GM19438 (cell line): ENCODE results near the gene CCNY.

Source experiments
- ATAC-seq: cut with Tn5 transposase; IDR thresholded peaks from one replicate; pipeline ENCODE4 v1.9.1; 2021; ENCODE audit warnings: low read depth; ENCODE audit not compliant: unreplicated experiment

Gene CCNY

DNA sequence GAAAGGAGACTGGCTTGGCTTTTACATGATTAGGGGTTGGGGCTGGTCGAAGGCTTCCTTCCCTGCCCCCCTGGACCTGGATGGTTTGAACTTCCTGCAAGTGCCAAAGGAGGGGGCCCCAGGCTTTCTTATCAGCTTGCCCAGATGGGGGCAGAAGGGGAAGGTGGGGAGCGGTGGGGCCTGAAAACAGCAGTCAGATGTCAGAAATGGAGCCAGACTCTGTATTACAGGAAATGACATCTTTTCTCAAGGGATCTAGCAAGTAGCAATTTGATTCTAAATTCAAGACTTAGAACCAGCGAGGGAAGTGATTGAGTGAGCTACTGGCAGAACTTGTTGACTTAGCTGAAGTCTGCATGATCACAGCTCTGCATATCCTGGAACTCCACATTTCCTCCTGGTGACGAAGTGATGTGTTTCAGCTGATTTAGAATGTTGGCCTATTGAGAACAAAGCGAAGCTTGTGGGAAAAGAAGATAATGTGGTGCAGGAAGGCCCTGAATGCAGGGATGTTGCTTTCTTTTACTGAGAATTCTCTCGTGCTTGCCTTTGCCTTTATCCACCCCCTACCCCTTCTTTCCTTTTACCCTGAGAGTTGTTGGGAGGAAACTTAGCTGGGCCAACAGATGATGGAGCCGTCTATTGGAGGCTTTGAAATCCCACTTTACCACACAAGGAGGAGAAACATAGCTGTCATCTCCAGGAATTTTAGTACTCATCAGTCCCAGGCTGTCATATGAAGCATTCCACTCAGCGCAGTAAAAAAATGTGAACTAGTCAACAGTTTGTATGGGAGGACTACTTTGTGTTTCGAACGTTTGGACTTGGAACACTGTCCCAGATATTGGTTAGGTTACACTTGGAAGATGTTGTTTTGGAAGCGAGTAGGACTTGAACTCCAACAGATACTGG, 43.2 kb downstream of the CCNY start:
- ATAC-seq = peak; percentile 81

DNA sequence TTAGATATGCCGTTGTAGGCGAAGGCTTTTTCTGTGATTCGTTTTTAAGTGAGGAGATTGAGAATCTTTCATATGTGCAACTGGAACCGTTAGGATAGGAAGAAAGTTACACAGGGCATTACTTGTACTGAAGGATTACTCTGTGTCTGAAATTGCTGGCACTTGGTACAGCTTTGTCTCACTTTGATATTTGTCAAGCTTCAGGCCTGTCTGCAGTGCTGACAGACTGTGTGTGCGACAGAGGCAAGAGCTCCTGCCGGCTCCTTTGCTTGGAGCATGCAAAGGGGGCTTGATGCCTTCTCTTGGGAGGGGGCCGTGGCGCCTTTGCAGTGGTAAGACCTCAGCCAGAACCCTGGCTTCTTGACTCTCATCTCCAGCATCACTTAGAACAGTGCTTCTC, 45.8 kb downstream of the CCNY start:
- ATAC-seq = no peak

DNA sequence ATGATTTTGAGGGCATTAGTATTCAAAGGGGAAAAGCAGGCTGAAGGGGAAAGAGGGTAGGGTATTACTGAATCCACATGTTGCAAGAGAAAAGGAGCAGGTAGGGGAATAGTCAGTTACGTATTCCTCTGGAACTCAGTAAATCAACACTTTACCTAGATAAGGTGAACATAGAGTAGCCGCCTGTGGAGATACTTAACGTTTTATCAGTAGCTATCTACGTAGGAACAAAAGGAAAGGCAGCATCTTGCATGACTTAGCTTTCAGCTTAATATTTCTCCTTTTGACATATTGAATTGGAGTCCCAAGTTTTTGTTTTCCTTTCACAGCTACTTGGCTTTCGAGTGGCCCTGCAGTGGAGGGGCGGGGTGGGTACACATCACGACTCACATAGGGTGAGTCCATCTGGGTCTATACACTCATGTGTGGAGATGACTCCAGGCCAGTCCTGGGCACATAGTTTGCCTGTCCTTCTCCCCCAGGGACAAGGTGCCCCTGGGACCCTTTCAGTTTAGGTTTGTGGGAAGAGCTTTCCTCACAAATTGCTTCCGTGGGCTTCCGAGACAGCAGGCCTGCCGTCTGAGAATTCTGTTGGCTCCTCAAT, 48.1 kb downstream of the CCNY start:
- no peak for ATAC-seq

DNA sequence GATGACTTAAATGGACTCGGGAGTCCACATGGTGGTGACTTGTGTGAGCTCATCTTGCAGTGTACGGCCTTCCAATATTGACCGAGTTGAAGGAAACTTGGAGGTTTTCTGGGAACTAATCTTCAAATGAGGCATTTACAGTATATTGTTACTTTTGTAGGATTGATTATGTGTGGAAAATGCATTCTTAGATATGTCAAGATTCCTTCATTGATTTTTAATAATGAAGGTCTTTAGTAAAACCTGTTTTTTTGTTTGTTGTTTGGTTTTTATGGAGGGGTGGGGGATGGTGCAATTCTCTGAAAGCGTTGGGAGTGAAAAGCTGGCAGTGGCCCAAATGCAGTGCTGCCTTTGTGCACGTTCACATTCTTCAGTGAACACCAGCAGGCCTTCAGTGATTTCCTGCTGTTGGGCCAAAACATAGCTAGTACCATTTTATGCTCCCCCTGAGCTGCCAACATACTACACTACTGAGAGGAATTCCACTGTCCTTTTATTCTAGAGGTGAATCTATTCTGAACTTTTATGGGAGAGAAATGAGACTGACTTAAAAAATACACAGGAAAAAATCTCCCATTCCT, 50.4 kb downstream of the CCNY start:
- no peak for ATAC-seq

DNA sequence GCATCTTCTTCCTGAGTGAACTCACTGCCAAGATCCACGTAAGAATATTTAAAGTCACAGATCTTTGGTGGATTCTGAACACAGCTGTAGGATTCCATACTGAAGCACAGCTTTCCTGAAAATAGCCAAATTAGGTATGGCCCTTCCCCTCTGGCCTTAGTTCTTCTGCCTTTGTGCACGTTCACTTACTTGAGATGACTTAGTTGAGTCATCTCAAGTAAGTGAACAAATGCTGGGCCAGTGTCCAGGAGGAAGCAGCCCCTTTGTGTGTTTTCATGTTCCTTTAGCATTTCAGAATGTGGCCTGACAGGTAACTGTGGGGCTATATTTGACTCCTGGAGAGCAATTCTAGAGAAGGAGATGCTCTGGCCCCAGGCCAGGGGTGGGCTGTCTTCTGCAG, 51.5 kb downstream of the CCNY start:
- peak; percentile 85 for ATAC-seq

DNA sequence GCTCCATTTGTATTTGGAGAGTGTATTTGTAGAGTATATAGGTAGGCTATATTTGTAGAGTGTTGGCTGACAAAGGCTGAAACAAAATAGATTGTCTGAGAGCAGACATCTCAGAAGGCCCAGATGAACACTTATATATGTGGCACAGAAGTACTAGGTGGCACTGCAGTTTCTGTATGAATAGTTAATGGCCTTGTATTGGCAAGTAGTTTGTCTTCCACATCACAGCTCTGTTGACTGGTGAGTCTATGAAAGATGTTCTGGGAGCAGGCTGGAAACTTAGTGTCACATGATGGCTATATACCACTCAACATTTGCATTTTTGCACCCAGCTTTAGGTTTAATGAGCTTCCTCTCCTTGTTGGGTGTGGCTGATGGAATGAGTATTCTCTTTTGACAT, 51.9 kb downstream of the CCNY start:
- no peak for ATAC-seq

DNA sequence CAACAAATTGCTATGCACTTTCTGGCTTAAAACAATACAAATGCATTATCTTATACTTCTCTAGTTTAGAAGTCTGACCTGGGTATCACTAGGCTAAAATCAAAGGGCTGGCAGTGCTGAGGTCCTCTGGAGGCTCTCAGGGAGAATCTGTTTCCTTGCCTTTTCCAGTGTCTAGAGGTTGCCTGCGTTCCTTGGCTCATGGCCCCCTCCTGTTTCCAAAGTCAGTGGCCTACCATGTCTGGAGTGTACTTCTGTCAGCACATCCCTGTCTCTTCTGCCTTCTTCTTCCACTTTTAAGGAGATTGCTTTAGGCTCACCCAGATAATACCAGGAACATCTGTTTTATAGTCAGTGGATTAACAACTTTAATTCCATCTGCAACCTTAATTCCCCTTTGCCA, 52.4 kb downstream of the CCNY start:
- no peak for ATAC-seq

DNA sequence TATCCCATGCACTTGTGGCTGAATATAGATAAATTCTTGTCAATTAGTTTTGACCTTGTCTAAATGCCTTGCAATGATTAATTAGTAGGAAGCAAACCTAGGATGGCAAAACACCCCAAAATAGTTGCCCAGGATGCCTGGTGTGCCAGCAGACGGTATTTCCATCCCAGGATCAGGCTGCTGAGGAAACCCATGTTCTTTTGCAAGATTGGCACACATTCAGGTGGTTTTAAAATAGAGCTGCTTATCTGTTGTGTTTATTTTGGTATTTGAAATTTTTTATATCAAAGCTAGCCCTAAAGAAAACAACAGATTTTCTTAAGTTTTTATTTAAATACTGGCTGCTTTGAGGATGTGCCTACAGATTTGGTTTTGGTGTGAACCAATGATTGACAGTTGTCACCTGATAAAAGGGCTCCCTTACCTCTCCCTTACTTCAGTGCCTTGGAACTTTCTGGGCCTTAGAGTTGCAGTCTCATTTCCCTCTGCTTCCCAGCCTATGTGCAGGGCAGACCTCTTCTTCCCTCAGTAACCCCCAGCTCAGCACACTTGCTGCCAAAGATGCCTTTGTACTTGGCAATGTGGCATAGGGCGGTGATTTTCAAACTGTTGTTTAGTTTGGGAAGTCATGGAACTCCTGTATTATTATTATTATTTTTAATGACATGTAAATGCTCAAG, 54.0 kb downstream of the CCNY start:
- ATAC-seq = no peak

DNA sequence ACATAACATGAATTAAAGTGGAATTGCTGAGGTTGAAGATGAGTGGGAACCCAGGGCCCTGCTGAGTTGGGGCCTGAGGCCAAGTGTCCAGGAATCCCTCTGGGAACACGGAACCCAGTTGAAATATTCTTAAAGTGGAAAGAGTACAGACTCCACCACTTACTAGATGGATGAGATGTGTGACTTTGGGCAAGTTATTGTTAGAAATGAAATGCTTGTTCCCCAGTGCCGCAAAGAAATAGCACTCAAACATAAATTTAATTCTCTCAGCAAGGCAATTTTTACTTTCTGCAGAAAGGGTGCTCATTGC, 54.5 kb downstream of the CCNY start:
- ATAC-seq = no peak

DNA sequence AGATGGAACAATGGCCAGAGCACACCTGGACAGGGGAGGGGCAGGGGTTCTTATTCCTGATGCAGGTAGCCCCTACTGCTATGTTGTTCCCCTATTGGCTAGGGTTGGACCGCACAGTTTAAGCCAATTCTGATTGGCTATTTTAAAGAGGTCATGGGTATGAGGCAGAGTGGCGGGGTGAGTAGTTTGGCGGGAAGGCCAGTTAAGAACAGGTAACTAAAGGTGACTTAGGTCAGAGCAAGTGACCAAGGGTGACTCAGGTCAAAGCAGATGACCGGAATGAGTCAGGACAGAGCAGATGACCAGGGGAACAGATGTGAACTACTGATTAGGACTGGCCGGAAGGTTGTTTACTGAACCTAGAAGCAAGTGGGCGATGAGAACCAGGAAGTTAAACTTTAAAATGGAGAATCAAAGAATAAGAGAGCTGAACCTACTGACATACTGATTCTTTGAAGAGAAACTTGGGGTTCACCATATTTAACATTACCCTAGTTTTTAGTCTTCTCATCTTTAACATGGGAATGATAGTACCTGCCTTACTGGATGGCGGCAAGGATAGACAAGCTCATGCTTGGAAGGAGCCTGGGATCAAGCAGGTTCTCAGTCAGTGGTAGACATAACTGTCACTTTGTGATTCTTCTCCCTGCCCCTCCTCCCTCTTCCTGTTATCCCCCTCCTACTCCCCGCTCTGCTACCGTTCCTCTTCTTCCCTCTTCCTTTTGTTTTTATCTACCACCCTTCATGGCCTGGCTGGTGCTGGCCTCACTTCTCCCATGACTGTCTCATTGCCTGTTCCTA, 55.0 kb downstream of the CCNY start:
- ATAC-seq = no peak

DNA sequence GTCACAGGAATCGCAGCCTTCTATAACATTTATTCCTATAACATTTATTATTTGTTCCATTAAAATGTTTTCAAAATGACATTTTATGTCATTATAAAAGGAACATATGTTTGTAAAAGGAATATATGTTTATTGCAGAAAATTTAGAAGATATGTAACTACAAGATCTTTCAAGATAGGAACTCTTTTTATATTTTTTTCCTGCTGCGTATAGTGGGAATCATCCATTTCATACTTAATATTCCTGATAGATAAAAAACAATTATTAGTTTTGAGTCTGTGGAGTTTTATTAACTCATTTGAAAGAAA, 55.6 kb downstream of the CCNY start:
- no peak for ATAC-seq

DNA sequence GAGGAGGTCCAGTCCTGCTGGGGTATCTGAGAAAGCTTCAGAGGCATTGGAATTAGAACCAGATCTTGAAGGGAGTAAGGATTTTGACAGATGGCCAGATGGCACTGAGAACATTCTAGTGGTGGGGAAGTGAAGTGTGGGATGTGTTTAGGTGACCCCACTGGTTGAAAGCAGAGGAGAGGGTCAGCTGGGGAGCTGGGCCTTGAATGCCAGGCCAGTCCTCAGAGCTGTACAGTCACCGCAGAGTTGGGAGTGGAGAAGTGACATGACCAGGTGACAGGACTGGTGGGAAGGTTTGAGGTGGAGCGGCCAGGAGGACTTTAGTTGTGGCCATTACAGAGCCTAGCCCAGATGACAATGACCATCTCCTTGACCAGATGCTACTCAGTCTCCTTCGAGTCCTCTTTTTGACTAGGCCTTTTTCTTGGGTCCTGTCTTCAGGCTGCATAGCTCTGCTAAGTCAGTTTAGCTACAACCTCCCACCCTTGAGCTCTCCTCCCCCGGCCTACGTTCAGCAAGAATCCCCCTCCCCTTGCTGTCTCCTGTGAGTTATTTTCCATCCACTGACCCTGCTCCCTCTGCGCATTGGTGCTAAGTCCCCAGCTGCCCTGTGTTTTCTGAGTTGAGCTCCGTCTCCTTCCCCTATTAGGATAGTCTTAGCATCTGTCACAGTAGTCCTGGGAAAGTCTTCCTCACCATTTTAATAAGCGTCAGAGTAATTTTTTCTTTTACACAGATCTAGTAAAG, 56.3 kb downstream of the CCNY start:
- ATAC-seq = no peak

DNA sequence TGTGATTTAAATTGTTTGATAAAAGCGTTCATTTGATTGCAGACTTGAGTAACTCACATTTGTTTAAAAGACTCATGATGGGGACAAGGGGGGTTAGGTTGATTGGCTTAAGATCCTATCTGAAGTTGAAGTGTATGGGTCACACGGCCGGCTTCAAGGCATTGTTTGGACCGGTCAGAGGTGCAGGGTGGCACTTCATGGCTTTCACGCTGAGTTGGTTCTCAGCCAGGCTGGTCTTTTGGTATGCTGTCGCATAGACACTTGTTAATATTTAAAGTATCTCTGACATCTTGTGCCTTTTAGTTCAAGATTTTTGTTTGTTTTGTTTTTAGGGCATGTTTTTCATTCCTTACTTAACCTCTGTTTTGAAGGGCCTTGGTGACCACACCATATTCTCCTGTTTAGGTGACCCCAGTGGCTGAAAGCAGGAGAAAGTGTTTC, 58.1 kb downstream of the CCNY start:
- ATAC-seq = no peak

DNA sequence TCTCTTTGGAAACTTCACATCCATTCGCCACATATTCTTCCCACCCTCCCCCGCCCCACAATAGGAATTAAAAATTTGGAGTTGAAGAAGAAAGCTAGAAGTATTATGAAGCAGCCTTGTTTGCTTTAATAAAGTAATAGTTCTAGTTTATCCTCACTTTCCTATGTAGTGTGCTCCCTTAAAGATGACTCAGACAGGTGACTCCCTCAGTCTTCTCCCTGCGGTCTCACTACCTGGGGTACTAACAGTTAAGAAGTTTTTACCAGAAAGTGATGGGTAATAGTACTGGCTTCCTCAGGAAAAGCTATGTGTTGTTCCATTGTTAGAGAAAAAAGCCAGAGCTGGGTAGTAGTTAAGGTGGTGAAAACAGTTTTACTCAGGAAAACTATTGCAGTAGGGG, 58.6 kb downstream of the CCNY start:
- ATAC-seq = no peak

DNA sequence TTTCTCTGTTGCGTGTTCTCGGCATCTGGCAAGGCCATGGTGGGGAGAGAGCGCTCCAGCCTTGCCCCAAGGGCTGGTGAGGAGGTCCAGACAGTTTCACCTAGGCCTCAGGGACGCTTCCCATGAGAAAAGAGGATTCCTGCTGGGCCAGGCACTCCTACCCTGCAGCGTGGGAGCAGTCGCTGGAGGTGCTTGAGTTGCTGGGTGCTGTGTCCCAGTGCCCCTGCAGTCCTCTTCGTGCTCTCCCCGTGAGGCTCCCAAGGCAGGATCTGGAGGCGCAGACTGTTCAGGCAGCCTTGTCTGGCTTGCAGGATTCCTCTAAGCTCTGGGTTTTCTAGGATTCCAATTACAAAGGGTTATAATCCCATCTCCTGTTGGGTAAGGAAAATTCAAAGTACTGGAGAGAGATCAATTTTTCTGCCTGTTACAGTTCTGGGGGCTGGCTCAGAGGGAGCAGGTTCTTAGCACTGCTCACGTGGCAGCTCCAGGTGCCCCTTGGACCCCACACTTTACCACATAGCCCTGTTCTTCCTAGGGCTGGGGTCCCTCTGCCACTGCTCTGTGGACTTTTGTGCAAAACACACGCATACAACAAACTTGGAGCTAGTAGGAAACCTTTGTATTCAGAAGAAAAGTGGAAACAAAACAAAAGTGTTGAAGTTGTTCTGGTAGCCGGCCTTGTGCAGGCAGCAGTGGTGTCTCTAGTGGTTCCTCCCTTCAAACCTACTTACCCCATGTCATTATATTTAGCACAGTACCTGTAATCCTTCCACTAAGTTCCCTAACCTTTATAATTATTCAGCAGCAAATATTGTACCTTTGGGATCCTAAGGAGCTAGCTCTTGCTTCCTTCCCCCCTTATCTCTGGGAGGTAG, 60.5 kb downstream of the CCNY start:
- no peak for ATAC-seq

DNA sequence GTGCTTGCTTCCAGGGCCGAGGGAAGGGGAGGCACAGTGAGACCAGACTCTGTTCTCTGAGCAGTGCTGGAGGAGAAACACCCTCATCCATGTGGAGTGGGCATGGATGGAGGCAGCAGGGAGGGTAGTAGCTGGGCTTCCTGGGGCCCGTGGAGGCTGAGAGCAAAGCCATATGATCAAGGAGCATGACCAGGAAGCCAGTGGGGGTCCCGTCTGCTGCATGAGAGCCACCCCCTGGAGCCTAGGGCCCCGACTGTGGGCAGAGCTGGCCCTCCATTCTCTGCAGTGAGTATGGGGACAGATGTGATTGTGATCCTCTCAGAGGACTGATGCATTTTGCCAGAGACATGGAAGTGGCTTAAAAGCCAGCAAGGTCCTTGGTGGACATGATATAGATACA, 61.6 kb downstream of the CCNY start:
- ATAC-seq = no peak

DNA sequence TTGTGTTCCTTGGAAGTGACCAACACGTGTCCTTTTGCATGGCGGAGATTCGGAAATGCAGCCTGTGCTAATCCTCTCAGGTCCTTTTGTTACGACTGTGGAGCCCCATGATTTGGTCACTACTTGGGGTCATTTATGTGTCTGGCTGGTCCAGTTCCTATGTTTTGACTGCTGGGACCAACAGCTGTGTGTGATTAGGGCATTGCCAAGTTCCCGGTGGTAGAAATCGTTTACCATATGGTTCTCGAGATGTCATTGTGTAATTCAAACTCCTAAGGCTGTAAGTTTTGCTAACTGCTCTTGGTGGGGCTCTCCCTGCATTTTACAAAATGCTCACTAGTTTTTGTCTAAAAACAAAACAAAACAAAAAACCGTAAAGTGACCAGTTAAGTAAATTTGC, 62.0 kb downstream of the CCNY start:
- no peak for ATAC-seq

DNA sequence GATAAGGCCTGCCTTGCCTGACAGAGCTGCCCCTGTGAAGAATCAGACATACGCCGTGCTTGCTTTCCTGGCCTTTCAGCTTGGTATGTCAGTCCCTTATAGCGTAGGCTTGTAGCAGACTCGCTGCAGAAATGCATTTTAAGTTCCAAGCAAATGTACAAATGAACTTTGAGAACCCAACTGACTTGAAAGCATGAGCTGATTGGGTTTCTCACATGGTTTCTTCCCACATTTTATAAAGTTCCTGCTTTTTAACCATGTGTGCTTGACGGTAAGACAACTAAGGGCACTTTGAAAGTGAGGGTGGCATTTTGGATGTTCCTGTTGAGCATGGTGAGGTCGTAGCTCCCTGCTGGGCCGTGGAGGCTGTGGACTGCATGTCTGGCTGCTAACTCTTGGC, 62.6 kb downstream of the CCNY start:
- no peak for ATAC-seq

DNA sequence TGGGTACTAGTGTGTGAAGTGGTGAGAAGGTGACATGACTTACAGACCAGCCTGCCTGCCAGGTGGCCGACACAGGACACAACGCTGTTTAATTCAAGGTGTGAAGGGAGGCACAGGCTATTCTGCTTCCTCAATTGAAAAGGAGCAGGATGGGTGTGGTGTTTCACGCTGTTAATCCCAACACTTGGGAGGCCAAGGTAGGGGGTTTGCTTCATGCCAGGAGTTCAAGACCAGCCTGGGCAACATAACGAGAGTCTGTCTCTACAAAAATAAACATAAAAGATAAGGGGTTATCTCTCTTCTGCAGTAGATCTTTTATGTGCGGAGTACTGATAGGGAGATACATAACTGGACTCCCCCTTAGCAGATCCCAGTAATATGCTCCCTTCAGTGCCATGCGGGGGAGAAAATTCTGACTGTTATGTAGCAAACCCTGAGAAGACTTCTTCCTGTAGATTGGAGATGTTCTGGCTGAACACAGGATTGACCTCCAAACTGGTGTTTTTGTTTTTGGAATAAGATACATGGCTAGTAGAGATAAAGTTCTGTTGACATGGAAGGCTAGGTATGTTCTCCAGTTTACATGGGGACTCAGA, 63.2 kb downstream of the CCNY start:
- no peak for ATAC-seq
